ENCODE results near the gene NLRP11.
"Not testable (repeated sequence)": the region's sequence is repeated elsewhere in the genome, so short reads cannot be mapped to it uniquely, and the experiment has no call there.

The NLRP11 gene

GRCh38 chr19:55778331-55778730 is 53.5 kb downstream of the NLRP11 start:
- DNase-seq (ENCODE audit: low read depth): no peak

- no peak for DNase-seq (ENCODE audit: low read depth)
Measured at GRCh38 chr19:55777528-55777927, 54.3 kb downstream of the NLRP11 start.

DNA sequence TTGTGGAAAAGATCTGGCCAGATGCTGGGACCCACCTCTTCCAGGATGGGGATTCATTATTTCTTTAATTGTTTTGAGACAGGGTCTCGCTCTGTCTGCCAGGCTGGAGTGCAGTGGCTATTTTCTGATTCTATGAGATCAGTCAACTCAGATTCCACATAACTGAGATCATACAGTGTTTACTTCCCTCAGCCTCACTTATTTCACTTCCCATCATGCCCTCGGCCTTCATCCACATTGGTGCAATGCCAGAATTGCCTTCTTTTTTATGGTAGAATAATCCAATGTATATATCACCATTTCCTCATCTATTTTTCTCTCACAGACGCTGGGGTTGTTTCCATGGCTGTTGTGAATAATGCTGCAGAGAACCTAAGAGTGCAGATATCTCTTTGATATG is 62.2 kb downstream of the NLRP11 start:
- not testable (repeated sequence) for DNase-seq (ENCODE audit: low read depth)

- DNase-seq (ENCODE audit: low read depth): not testable (repeated sequence)
Measured at GRCh38 chr19:55768818-55769217, 63.0 kb downstream of the NLRP11 start, which contains the start of gene RFPL4AL1. Gene RFPL4AL1 (plus strand): TSS chr19:55769118. CDS start chr19:55771805, 2,687 bp downstream.

- no peak for DNase-seq (ENCODE audit: low read depth)
Measured at GRCh38 chr19:55766466-55766865, 65.3 kb downstream of the NLRP11 start.

DNA sequence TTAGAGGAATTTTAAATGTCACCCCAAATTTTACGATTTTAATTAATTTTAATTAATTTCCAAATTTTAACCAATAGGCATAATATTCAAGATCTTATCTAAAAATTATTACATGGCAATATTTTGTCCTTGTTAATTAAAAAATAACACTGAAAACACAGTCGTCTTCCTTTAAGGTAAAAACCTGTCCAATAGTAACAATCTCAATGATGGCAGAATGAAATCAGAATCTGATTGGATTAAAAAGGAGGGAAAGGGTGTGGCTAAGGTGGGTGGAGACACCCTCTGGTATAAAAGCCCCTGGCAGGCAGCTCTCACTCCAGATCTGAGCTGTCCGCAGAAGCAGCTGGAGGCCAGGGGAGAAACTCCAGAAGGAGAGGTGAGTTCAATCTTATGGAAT is 73.0 kb downstream of the NLRP11 start, which contains the start of gene RFPL4A:
RFPL4A (plus strand) TSS at position 301 of the 400 bp plus-strand sequence. CDS start 2,704 bp downstream, outside the sequence.
- DNase-seq (ENCODE audit: low read depth): not testable (repeated sequence)

DNA sequence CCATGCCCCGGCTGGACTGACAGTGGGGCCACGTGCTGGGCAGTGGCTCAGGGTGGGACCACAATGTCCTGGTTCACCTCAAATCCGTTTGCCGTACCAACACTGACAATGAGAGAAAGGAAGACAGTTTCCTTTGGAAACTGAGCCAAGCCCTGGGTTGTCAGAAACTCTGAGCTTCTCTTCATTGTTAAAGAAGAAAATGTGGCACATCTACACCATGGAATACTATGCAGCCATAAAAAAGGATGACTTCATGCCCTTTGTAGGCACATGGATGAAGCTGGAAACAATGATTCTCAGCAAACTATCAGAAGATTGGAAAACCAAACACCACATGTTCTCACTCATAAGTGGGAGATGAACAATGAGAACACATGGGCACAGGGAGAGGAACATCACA is 75.0 kb downstream of the NLRP11 start:
- not testable (repeated sequence) for DNase-seq (ENCODE audit: low read depth)

DNA sequence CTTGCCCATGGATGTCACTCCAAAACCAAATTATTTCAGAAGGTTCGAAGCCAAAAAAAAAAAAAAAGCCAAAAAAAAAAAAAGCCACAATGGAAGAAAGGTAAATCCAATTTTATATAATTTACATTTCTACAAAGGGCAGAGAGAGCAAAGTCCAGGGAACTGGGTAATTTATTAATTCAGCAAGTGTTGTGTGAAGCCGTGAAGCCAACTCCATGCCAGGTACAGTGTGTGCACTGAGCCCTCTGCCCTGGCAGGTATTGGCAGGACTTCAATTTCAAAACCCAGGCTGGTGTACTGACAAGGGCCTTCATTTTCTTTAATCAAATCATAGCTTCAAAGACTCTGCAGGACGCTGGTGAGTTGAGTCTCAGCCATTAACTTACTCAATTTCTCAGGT is 78.4 kb downstream of the NLRP11 start:
- DNase-seq (ENCODE audit: low read depth): no peak

- DNase-seq (ENCODE audit: low read depth): no peak
Measured at GRCh38 chr19:55750715-55751114, 81.1 kb downstream of the NLRP11 start.

GRCh38 chr19:55738302-55738701 is 93.5 kb downstream of the NLRP11 start, which contains the start of gene NLRP9:
Gene NLRP9 (minus strand): TSS chr19:55738402. CDS start chr19:55738374, 28 bp downstream.
- no peak for DNase-seq (ENCODE audit: low read depth)

Data from HS-5 (cell line).